ENCODE measurements around the gene TBC1D8. TPM values are rescaled to one million over a fixed set of nuclear protein-coding genes. Genes with fewer than 3 reads are reported as not detected.

TBC1D8 gene
- total and polyA plus RNA-seq, 9 of the 15 experiments (the other 6 are each of a cell fraction or from before 2014, with no cell fraction given), result 0.36 to 1.3 (median 0.82) TPM

- TF ChIP-seq ZEB2 (IDR thresholded peaks at IDR 0.05), result no peak
- 0 out of 4 replicates have a peak, but pooled peaks of 1 of the 2 experiments have one; percentile 12 for TF ChIP-seq NRF1 (conservative IDR thresholded peaks at IDR 0.05 in 1 of 2, IDR thresholded peaks at IDR 0.05 in 1 of 2)
- TF ChIP-seq RFX1 (IDR thresholded peaks at IDR 0.05), result peak; percentile 62
- no peak for TF ChIP-seq ESRRA (IDR thresholded peaks at IDR 0.05; ENCODE audit: borderline replicate concordance, low read depth)
Measured at GRCh38 chr2:101162561-101163330, 11.6 kb upstream of the TBC1D8 start (continued).

GRCh38 chr2:101161658-101162057 lies 10.5 kb upstream of the TBC1D8 start:
- DNase-seq (ENCODE audit: extremely low read depth in 1 of 4, low spot score in 3 of 4) (no peak), ATAC-seq (no peak), FAIRE-seq (no peak)
- H3K36me3 ChIP-seq (ENCODE audit: control insufficient read depth, insufficient read depth, low read length), result no peaks in the 10 kb centered on the region
- no peak overlapping the region for H2AFZ ChIP-seq (ENCODE audit: low read depth, low read length)
- no peak overlapping the region for H3K4me2 ChIP-seq (ENCODE audit: insufficient read depth, low read length)
- CTCF ChIA-PET (ENCODE audit: low intra/inter-chr PET ratio), result no interaction called here
- H3K27ac ChIP-seq (ENCODE audit: extremely low read depth, low read depth, low read length), result no peak overlapping the region
- H3K9ac ChIP-seq (ENCODE audit: insufficient read depth in 1 of 2, low read depth in 2 of 2, low read length in 2 of 2), result no peak overlapping the region
- no peaks in the 10 kb centered on the region; a peak in 1 of 5 replicates for H3K4me1 ChIP-seq (replicated peaks in 1 of 2; ENCODE audit: control insufficient read depth in 2 of 2, insufficient read depth in 2 of 2, low read length in 2 of 2)
- POLR2A ChIA-PET, result no interaction called here
- intact Hi-C loops (cut with micrococcal nuclease), result no loop called here
- in situ Hi-C loops (cut with MboI), result no loop called here
- TF ChIP-seq ZNF121 (CRISPR knock-in tag; conservative IDR thresholded peaks at IDR 0.05) (no peak), FOXA1 (IDR thresholded peaks at IDR 0.05; ENCODE audit: borderline replicate concordance) (no peak), NBN (IDR thresholded peaks at IDR 0.05; ENCODE audit: low read depth) (no peak), MYBL2 (IDR thresholded peaks at IDR 0.05; ENCODE audit: low read depth) (no peak), MYBL2 (CRISPR knock-in tag; IDR thresholded peaks at IDR 0.05; ENCODE audit: borderline replicate concordance) (no peak), ZNF282 (CRISPR knock-in tag; IDR thresholded peaks at IDR 0.05) (no peak), DIDO1 (tag; IDR thresholded peaks at IDR 0.05; ENCODE audit: low read depth) (no peak), ZZZ3 (IDR thresholded peaks at IDR 0.05) (no peak), E2F6 (IDR thresholded peaks at IDR 0.05; ENCODE audit: borderline replicate concordance in 1 of 2, extremely low read depth in 1 of 2, insufficient read depth in 1 of 2, insufficient read length in 1 of 2, low read depth in 1 of 2, low read length in 1 of 2, poor library complexity in 1 of 2, severe bottlenecking in 1 of 2) (no peak), GTF2A2 (tag; IDR thresholded peaks at IDR 0.05) (no peak), ERF (CRISPR knock-in tag; IDR thresholded peaks at IDR 0.05) (no peak), SMARCC2 (IDR thresholded peaks at IDR 0.05; ENCODE audit: low read depth) (no peak), LEF1 (IDR thresholded peaks at IDR 0.05) (no peak), SMARCB1 (IDR thresholded peaks at IDR 0.05; ENCODE audit: insufficient read length, low read depth) (no peak)
- TF ChIP-seq, protein P1, sequence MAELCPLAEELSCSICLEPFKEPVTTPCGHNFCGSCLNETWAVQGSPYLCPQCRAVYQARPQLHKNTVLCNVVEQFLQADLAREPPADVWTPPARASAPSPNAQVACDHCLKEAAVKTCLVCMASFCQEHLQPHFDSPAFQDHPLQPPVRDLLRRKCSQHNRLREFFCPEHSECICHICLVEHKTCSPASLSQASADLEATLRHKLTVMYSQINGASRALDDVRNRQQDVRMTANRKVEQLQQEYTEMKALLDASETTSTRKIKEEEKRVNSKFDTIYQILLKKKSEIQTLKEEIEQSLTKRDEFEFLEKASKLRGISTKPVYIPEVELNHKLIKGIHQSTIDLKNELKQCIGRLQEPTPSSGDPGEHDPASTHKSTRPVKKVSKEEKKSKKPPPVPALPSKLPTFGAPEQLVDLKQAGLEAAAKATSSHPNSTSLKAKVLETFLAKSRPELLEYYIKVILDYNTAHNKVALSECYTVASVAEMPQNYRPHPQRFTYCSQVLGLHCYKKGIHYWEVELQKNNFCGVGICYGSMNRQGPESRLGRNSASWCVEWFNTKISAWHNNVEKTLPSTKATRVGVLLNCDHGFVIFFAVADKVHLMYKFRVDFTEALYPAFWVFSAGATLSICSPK (IDR thresholded peaks at IDR 0.05; ENCODE audit: borderline replicate concordance), result no peak
- BruUV-seq (replicated peaks), result no TSS peak
- 0% methylated on average over 3 of the region's 3 CpGs for WGBS (ENCODE audit: insufficient coverage, low coverage, missing lambda C conversion rate)
- H4K20me1 ChIP-seq (replicated peaks; ENCODE audit: control insufficient read depth, insufficient read depth, low read length), result no peaks in the 10 kb centered on the region
- H3K9me3 ChIP-seq (replicated peaks; ENCODE audit: control insufficient read depth, insufficient read depth, low read depth, low read length), result no peaks in the 10 kb centered on the region
- no peak overlapping the region for H3K4me3 ChIP-seq
- H3K79me2 ChIP-seq (ENCODE audit: control insufficient read depth, insufficient read depth, low read length), result no peaks in the 10 kb centered on the region
- H3K9me1 ChIP-seq (ENCODE audit: control insufficient read depth, insufficient read depth, low read length), result no peaks in the 10 kb centered on the region
- H3K27me3 ChIP-seq (ENCODE audit: control insufficient read depth in 2 of 2, insufficient read depth in 2 of 2, low read length in 2 of 2), result peaks cover 9 to 15% of the 10 kb centered on the region in 2 experiments; a peak in 3 of 5 replicates

All from K562 (cell line).